IPS-NIHi7 (cell line): ENCODE results near the gene NPAS3.
A peak's percentile ranks its signal among the peaks of the same experiment; 100 is the strongest.

Experiments used
- DNase-seq: peaks from one replicate; pipeline ENCODE4 v3.0.0; 2012; ENCODE audit warnings: mixed read lengths; ENCODE audit errors: extremely low spot score

The NPAS3 gene

DNA sequence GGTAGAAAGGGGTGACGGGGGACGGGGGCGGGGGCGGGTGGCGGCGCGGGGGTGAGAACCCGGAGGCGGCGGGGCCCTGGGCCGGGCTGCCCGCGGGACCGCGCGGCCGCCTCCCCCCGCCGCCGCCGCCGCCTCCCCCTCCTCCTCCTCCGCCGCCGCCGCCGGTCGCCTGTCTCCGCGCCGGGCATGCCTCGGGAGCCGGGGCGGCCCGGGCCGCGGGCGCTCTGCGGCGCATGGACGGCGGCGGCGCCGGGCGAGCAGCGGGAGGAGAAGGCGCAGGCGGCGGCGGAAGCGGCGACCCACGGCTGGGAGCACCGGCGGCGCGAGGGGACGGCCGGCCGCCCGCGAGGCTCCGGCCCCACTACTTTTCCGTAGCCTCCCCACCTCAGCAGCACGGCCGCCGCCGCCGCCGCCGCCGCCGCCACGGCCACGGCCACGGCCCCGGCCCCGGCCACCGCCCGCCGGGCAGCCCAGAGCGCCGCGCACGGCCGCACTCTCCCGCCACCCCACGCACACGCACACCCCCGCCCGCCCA, at the start of gene NPAS3:
Gene NPAS3, plus strand, starts transcription at position 161 of the 535 bp plus-strand sequence.
- peak; percentile 17 for DNase-seq

DNA sequence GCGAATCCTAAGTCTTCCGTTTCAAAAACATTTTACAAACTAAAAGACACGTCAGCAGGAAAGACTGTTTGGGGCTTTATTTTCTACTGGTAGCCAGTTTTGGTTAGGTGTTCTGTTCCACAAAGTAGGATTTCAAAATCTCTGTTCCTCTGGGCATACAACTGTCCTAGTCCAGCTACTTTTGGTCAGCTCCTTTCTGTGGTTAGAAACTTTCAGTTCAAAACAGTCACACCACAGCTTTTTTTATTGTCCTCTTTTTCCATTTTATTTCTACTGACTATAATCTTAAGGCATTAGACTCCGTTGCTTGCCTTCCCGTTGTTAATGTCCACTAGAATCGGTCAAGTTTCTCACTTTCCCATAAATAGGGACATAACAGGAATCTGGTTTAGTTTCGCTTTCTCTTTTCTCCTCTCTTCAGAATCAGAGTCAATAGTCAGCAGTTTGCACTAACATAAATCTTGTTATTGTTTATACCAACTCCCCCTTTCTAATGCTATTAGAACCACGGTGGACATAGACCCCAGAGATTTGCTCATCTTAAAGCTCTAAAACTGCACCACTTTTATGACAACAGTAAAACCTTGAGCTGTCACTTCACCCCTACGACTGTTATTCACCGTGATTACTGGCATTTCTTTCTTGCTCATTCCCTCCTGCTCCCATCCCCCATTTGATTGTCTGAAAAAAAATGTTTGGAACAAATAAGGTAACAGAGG, 41.5 kb upstream of the NPAS3 start:
- no peak for DNase-seq

DNA sequence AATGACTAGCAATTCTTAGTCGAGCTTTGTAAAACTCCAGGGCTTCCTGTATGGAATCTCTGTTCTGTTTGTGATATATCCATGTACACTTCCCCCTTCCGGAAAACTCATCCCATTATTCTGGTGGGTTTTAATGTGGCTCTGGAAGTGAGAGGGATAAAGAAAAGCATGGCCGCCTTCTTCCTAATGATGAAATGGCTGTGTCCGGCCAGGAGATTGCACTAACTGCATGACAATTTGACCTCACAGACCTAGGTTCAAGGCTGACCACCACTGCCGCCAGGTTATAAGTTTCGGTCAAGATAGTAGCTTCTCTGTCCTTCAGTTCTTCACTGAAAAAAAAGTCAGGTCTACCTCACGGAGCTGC, 41.0 kb upstream of the NPAS3 start:
- no peak for DNase-seq

DNA sequence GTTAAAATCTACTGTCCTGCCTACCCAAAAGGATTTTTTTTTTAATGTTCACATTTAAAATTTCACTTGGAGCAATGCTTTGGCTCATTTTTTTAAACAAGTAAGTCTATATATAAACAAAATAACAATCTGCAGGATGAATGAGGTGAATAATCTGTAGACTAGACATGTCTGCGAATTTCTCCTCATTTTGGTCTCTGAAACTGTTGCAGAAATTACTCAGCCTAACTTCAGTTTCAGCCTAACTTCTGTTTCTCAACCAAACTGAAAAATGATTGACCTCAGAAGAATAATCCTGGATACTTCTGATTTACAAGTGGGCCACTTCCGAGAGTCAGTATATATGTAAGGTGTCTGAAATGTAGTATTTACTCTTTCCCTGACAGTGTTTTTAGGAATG, 39.8 kb upstream of the NPAS3 start:
- no peak for DNase-seq

DNA sequence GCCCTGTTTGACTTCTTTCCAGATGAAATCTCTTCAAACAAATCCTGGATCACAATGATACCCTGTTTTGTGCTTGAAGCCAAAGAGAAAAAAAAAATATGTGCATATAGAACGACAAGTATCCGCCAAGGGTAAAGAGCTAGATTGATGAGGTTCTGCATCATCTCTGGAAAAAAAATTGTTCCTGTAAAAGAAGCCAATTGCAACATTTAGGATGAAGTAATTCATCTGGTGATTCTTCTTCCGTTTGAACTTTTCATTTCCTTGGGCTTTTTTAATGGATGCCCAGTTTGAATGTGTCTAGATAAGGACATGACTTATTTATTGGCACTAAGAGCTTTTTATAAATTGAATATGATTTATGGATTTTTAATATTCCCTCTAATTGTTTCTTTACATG, 38.1 kb upstream of the NPAS3 start:
- DNase-seq: no peak

DNA sequence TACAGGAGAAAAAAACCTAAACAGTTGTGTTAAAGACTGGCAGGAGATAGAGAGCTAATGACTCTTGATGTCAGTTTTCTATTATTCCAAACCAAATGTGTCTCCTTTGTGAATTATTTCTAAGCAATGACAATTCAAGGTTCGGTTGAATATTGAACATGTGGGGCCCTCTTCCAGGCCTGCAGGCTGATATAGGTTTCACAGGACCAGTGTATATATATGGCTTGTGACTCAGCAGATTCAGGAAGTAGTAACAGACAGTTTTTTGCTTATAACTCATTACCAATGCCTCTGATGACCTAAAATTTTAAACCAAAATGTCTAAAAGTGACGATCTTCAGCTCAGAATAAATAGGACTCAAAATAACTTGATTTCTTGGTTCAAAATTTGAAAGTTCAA, 33.7 kb upstream of the NPAS3 start:
- no peak for DNase-seq

DNA sequence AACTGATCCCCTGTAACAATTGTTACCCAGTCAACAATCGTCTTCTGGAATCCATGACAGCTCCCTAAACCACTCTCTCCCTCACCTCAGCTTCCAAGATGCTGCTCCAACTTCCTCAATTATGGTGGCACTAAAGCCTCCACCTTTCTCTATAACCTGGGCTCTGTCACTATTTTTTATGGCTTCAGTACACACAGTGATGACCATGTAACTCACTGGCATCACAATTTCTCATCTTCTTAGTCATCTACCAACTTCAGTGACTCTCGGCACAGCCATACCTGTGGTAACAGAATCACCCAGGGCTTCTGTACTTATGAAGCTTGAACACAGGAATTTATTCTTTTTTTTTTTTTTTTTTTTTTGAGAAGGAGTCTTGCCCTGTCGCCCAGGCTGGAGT, 32.0 kb upstream of the NPAS3 start:
- DNase-seq: no peak

DNA sequence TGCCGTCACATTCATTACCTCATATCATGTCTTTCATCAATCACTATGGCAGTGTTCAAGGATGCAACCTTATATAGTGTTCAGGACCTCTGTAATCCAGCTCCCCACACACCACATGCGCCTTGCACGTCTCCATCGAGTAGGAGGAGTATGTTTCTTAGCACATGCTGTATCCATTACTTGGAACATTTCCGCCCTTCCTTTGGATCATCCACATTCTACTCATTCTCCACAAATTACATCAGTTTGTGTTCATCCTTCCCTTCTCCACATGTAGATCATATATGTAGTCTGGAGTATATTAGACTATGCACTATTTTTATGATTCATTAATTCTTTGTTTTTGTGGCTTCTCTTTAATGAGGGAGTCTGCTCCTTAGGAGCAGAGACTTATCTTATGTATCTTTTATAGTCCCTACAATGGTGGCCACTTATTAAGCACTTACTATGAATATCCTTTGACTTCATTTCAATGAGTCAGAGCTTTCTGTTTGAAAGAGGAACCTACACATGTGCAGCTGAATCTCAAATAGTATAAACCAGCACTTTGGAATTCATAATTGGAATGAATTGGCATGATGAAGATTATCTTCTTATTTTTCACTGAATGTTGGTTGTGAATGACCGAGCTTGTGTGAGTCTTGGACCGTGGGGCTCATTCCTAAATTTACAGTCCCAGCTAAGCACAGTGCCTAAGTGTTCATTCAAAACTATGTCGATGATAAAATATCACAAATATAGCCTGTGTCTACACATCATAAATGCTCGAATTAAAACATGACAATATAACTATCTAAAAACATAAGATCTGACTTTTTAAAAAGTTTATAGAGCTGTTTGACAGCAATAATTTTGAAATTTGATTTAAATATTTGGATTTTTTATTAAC, 30.2 kb upstream of the NPAS3 start:
- DNase-seq: no peak

DNA sequence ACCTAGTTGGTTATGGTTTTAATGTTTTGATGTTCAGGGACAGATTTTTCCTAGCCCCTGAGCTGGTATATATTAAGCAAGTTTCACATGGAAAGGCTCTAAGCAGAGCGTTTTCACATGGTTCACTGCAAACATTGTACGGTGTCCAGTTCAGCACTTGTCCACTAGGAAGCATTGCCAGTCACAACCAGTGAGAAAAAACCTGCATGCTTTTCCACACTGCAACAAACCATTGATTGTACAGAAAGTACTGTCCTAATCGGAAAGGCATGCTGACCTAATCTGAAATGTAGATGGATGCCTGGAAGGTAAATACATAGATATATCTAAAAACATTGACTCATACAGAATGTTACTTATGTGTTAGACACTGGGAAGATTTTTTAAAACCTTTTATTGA, 25.0 kb upstream of the NPAS3 start:
- DNase-seq: no peak

DNA sequence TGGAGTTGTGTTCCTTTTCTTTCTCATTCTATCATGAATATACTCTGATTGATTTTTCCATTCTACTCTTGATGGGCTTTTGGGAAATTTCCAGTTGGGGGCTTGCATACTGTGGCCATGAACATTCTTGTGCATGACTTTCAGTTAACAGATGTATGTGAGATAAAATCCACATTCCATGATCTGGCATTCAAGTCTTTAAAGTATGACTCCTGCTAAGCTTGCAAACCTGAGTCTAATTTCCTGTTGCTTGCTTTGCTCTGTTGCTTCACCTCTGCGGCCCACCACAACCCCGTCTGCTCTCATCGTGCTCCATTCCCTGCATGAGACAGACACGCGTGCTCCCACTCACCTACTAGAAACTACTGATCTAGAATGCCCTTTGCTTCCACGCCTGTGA, 24.3 kb upstream of the NPAS3 start:
- no peak for DNase-seq

DNA sequence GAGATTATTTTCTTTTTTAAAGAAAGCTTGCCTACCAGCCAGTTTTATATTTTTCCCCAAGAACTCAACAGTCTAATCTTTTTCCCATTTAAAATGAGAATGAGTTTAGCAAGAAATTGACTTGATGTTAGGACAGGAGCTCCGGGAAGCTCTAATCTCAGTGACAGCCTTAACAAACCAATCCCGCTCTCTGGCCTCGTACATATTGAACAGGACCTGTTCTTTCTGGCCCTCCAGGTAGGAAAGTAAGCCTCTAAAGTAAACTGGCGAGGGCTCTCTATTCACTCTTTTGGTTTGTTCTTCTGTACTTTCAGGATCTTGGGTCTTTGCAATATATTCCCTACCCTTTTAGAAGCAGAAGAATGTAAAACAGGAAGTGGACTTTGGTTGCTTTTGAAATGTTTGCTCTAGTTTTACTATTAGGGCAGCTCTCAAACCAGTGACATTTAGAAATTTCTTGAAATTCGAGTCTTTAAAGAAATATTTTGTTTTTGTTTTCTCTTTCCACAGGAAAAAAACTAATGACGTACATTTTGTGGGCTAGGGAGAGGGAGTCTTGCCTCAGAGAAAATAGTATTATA, 17.9 kb upstream of the NPAS3 start:
- DNase-seq: no peak

DNA sequence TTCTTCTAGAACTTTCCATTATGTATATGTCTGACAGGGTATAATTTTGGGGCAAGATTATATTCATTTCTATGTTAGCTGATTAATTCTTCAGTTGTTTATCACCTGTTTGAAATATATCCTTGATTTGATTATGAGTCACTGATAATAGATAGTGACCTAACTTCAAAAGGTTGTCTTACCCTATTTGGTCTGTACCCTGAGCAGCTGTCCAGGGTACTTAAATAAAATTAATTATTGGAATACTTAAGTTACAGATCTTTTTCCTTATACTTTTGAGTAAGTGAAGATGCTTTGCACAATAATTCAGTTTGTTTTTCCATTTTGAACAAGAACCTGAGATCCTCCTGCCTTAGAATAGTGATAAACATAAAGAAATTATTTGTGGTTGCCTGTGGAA, 13.2 kb upstream of the NPAS3 start:
- no peak for DNase-seq

DNA sequence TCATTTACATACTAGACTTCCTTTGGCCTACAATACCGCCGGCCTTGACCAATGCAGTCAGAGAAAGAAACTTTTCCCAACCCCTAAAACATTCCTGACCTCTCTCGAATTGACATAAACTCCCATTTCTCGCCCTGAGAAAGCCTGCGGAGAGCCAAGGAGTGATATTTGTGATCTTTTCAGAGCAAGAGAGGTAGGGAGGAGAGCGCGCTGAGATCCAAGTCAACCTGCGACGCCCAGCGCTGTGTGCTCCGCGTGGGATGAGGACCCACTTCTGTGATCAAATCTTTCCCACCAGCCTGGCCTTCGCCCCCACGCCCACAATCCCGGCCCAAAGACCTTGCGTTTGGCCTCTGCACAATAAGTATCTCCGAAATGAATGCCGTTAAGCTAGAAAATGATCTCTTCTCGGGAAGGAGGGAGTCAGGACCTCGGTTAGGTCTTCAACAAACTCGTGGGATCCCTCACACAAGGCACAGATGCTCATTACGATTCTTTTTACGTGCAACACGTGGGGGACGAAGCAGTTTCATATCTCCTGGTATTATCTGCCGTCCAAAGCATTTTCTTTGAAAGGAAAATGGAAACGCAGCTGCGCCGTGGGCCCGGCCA, 6.3 kb upstream of the NPAS3 start:
- DNase-seq: peak; percentile 13

DNA sequence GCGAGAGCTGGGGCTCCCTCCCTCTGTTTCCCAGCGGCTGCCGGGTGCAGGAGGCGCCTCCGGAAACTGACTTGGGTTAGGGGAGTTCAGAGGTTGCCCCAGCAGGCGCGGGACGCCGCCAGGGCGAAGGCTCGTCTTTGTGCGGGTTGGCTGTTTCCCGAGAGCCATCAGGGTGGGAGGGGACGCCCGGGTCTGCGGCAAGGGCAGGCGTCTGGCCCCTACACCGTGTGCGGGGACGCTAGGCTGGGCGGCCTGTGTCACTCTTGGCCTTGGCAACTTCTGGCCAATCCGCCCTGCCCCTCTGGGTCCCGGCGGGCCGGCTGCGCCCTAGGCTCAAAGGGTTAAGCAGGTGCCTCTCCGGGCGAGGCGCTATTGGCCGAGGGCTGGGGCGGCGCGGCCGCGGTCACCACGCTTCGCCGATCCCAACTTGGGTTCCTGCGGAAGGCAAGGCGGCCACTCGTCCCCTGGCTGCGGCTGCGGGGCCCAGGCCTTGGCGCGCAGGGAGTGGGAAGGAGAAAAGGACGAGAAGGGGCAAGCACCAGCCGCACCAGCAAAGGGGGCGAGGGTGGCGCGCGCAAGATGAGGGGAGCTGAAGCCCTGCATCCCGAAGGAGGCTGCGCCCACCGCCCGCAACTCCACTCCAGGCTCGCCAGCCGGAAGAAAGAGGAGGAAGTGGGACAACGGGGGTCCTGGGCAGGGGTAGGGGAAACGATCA, 5.6 kb upstream of the NPAS3 start:
- DNase-seq: peak; percentile 65

DNA sequence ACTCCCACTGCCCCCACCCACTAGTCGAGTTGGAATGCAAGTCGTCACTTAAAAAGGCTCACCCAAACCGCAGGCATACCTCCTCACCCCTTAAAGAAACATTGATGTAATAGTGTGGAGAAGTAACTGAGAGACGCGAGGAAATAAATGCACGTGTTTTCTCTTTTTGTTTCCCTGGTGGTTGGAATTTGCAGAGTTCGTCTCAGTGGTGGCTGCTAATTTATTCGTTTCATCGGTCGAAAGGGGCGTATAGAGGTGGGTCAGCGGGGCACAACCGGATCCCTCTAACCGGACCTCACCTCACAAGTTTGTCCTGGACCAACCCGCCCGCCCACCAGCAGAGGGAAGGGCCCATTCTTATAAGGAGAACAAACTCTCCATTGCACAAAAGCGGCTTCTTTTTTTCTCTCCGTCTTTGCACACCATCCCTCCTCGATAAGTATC, 5.0 kb upstream of the NPAS3 start:
- no peak for DNase-seq

DNA sequence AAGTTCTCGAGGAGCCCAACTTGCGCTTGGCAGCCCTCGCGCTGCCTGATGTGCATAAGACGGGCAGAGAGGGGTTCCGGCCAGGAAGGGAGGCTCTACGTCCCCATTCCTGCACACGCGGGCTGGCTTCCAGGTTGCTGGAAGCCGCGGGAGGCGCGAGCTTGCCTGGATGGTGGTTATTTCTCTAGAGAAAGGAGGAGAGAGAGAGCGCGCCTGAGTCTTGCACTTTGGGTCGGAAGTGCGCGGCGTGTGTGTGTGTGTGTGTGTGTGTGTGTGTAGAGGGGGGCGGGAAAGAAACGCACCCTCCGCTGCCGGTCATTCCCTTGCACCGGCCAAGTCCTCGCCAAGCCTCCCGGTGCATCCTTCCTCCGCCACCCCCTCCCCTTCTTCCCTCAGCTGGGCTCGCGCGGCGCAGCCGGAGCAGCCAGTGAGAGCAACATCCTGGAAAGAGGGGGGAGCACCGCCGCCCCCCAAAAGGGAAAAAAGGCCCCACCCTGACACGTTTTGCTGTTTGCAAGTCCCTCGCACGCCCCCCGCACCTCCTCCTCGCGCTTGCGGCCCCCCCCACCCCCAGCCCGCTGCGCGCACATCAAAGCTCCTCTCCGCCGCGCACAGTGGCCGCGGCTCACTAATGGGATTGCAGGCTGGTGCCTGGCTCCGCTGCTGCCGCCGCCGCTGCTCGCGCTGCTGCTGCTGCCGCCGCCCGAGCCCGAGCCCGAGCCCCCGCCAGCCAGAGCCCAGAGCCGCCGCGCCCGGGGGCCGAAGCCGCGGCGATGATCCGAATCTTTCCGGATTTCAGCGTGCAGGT, 4.4 kb upstream of the NPAS3 start:
- DNase-seq: peak; percentile 49

DNA sequence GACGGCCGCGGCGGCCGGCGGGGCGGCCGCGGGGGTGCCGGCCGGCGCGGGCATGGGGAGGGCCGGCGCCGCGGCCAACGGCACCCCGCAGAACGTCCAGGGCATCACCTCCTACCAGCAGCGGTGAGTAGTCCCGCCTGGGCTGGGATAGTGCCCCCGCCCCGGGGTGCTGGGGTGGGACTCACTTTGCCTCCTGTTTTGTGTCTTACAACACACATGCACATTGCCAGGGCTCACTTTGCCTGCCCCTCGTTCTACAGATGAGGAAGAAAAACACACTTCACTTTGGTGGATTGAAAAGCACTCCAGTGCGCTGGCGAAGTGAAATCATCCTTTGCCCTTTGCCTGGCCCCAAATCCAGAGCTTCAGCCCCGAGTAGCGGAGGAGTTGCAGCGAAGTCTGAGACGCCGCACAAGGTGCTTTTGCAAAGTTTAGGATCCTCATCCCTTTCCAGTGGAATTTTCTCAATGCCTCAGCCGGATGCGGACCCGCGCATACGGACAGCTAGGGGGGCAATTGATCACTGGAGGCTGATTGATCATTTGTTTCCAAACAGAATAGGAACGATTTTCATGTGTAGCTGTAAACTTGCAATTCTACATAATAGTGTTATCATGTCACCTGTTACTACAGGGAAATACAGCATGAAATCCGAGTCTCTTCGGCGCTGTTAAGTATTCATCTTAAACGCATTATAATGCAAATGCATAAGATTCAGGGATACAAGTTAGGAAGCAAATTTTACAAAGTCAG, 3.6 kb upstream of the NPAS3 start:
- DNase-seq: peak; percentile 15

DNA sequence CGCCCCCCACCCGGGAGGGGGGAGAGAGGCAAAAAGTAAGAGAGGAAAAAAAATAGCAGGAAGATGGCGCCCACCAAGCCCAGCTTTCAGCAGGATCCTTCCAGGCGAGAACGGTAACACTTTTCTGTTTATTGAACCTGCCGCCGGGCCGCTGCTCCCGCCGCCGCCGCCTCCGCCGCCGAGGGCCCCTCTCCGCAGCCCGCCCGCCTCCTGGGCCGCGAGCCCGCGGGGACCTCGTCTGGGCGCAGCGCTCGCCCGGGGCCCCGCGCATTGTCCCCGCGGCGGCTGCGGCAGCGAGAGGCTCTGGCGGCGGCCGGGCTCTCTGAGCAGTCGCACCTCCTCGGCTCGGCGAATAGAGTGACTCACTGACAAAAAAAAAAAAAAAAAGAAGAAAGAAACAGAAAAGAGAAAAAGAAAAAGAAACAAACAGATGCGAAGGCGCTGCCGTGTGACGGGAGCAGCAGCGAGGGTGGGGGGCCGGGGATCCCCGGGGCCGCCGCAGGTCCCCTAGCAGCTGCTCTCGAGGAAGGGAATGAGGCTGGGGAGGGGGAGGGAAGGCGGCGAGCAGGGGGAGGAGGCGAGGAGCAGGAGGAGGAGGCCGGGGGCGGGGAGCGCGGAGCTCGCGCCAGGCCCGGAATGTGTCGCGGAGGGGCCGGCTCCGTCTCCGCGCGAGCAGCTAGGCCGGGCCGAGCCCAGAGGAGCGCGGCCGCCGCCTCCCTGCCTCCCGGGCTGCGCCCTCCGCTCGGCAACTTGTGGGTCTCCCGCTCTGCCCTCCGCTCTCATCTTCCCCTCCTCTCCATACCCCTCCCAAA, 781 bp downstream of the NPAS3 start:
- DNase-seq: peak; percentile 78

DNA sequence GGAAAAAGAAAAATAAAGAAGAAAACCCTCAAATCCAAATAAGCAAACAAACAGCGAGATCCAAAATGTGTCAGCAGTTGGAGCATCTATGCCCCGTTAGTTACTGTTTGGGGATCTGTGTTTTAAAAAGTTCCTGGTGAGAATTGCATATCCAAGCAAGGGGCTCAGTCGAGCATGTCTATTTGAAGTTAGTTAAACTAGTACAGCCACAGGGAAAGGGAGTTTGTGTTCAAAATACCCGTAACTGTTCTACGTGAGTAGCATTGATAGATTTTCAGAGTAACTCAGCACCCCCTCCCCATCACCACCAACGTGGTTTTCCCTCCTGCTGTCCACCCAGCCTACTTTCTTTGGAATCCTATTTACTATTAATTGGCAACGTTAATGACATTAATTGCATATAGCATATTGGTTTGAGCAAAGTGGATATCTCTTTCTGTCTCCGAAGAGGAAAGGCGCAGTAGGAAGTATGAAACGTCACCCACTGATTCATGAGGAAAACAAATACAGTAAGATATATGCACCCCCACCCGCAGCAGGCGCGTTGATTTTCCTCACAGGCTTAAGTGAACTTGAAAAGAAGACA, 1.5 kb downstream of the NPAS3 start:
- no peak for DNase-seq
